Kidney (tissue), 14 donors: Measurements from ENCODE around the gene NOL4L. TPM values are rescaled to one million over a fixed set of nuclear protein-coding genes. Genes with fewer than 3 reads are reported as not detected.

Experiments used
- DNase-seq, 5 donors: peaks; one replicate each; pipeline ENCODE4 v3.0.0-alpha.2; 2013 to 2020
- FAIRE-seq: peaks from 2 replicates; lab custom pipeline; 2012; peaks lifted over from hg19 to GRCh38; lab: Jason Lieb, UNC
- H3K27ac ChIP-seq, 2 donors: one replicate each; pipeline ENCODE4 v1.7.0; 2013; ENCODE audit warnings: low read depth in 2 of 2, low read length in 2 of 2, inconsistent platforms in 1 of 2
- H3K27me3 ChIP-seq: one replicate; pipeline ENCODE4 v1.7.1; 2013; ENCODE audit warnings: low read length, inconsistent platforms; ENCODE audit not compliant: control insufficient read depth, insufficient read depth
- H3K36me3 ChIP-seq, 3 donors: one replicate each; pipeline versions ENCODE4 v1.7.0 to v1.7.1; 2013; ENCODE audit warnings: low read length in 3 of 3, control low read depth in 1 of 3, inconsistent platforms in 1 of 3; ENCODE audit not compliant: insufficient read depth in 3 of 3, control insufficient read depth in 2 of 3
- H3K4me1 ChIP-seq, 3 donors: one replicate each; pipeline versions ENCODE4 v1.7.0 to v1.7.1; 2013; ENCODE audit warnings: low read length in 3 of 3, inconsistent platforms in 1 of 3, low read depth in 1 of 3; ENCODE audit not compliant: control insufficient read depth in 2 of 3, insufficient read depth in 2 of 3
- H3K4me3 ChIP-seq, 3 donors: one replicate each; pipeline versions ENCODE4 v1.7.0 to v1.8.1; 2013; ENCODE audit warnings: low read length in 3 of 3, control low read depth in 1 of 3, inconsistent platforms in 1 of 3
- H3K9ac ChIP-seq, 3 donors: one replicate each; pipeline versions ENCODE4 v1.7.0 to v1.7.1; 2013; ENCODE audit warnings: low read length in 3 of 3, control low read depth in 1 of 3, inconsistent platforms in 1 of 3
- H3K9me3 ChIP-seq, 3 donors: one replicate each; pipeline versions ENCODE4 v1.7.0 to v1.7.1; 2013; ENCODE audit warnings: low read length in 3 of 3, control low read depth in 1 of 3, inconsistent platforms in 1 of 3; ENCODE audit not compliant: control insufficient read depth in 2 of 3, insufficient read depth in 1 of 3
- intact Hi-C: fragments of 100-400 bp; cut with DNase I; formaldehyde crosslinking; loops from one replicate; pipeline ENCODE4 v1.11.1; 2022
- polyA plus RNA-seq: library from polyadenylated mRNA; stranded (reverse); fragments of 350-450 nt; fragmentation: Illumina TruSeq; extraction: RNeasy Lipid Tissue Mini Kit (QIAGEN cat#74804); gene quantifications from one replicate; pipeline ENCODE4 v1.2.3, GENCODE V29; 2014; ENCODE audit warnings: low read depth, low replicate concordance; ENCODE audit not compliant: insufficient read depth
- total RNA-seq: library from RNA; stranded (reverse); fragmentation: NEBNext Ultra II Directional; extraction: Animal tissue kit (Norgen Biotek cat#: 25700); gene quantifications from one replicate; pipeline ENCODE4 v1.2.1, GENCODE V29; 2021
- TF ChIP-seq, protein P1 (sequence below): IDR thresholded peaks from 3 replicates; pipeline ENCODE4 v1.5.1; 2012; ENCODE audit warnings: mild to moderate bottlenecking, moderate library complexity, borderline replicate concordance; ENCODE audit not compliant: insufficient read depth; ENCODE audit errors: extremely low read depth
- donor health status: control.
- donor health status: control.
- donor health status: control.
- donor health status: control.
- donor health status: control.
- donor health status: DM: yes; HTN: yes; CAD: no.
- donor health status: Normal renal cell carcinoma (clear cell type).

The NOL4L gene
- total and polyA plus RNA-seq, 2 donors from 2014 or later, result 14.1 to 19.4 TPM

DNA sequence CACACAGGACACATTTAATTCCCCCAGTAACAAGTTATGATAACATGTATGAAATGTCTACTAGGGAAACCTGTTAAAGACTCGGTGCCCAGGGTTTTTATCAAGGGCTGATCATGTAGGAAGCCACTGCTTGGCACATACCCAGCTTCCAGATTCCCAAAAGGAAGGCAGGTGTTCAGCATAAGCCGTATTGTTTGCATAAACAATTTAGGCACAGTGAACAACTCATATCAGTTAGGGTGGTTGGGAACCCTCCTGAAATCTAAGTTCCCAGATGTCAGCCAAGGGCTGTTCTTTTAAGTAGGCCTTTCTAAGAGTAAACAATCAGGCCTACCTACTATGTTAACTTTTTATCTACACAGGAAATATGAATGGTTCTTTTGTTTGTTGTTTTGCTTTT lies 152.9 kb downstream of the NOL4L start:
- Histone ChIP-seq H3K36me3 (peaks cover 11 to 84% (median 64%) of the 10 kb centered on the region in 3 donors), H3K27ac (no peak overlapping the region), H3K4me1 (no peaks in the 10 kb centered on the region), H3K9ac (no peak overlapping the region), H3K9me3 (no peaks in the 10 kb centered on the region), H3K4me3 (no peak overlapping the region), H3K27me3 (no peaks in the 10 kb centered on the region)
- DNase-seq (no peak), FAIRE-seq (no peak)
- intact Hi-C loops, result no loop called here
- TF ChIP-seq, protein P1, sequence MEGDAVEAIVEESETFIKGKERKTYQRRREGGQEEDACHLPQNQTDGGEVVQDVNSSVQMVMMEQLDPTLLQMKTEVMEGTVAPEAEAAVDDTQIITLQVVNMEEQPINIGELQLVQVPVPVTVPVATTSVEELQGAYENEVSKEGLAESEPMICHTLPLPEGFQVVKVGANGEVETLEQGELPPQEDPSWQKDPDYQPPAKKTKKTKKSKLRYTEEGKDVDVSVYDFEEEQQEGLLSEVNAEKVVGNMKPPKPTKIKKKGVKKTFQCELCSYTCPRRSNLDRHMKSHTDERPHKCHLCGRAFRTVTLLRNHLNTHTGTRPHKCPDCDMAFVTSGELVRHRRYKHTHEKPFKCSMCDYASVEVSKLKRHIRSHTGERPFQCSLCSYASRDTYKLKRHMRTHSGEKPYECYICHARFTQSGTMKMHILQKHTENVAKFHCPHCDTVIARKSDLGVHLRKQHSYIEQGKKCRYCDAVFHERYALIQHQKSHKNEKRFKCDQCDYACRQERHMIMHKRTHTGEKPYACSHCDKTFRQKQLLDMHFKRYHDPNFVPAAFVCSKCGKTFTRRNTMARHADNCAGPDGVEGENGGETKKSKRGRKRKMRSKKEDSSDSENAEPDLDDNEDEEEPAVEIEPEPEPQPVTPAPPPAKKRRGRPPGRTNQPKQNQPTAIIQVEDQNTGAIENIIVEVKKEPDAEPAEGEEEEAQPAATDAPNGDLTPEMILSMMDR, result no peak

DNA sequence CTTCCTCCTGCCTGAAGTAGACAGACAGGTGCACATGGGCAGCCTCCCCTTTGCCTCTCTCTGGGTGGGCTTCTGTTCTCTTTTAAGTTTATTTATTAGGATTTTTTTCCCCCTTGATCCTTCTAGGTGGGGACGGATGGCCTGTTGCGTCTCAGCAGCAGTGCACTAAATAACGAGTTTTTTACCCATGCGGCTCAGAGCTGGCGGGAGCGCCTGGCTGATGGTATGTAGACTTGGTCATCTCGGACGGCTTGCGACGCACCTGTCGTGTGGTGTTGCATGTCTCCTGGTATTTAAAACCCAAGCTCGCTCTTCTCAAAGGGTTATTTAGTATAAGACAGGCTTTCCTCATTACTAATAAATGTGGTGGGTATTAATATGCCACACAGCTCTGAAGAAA lies 153.7 kb downstream of the NOL4L start:
- Histone ChIP-seq H3K4me3 (no peak overlapping the region), H3K9ac (no peak overlapping the region), H3K9me3 (no peaks in the 10 kb centered on the region), H3K4me1 (no peaks in the 10 kb centered on the region), H3K27me3 (no peaks in the 10 kb centered on the region), H3K27ac (no peak overlapping the region), H3K36me3 (peaks cover 11 to 77% (median 58%) of the 10 kb centered on the region in 3 donors)
- intact Hi-C loops, result no loop called here
- TF ChIP-seq, protein P1, result no peak
- no peak for DNase-seq
- no peak for FAIRE-seq

DNA sequence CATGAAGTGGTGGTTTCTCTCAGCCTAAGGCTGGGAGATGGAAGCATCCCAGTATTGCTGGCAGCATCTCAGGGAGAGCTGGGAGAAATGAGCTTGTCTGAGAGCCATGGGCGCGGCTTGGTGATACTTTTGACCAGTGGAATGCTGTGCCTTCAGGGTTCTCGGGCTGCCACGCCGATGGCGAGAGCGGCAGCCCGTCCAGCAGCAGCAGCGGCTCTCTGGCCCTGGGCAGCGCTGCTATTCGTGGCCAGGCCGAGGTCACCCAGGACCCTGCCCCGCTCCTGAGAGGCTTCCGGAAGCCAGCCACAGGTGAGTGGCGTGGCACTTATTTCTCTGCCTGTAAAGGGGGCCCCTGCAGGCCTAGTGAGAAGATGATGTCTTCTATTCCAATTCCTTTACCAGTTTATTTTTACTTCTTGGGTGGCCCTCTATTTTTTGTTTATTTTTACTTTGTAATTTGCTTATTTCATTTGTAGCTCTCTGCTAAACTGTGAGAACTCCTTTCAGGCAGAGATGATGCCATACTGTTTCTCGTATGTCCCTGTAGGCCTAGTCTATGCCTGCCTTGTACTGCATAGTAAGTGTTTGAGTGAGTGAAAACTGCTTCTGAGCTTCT lies 155.3 kb downstream of the NOL4L start:
- intact Hi-C loops, result no loop called here
- H3K27me3 ChIP-seq, result no peaks in the 10 kb centered on the region
- H3K9me3 ChIP-seq, result no peaks in the 10 kb centered on the region
- H3K9ac ChIP-seq, result no peak overlapping the region
- DNase-seq, result no peak
- H3K4me1 ChIP-seq, result no peaks in the 10 kb centered on the region
- H3K36me3 ChIP-seq, result peaks cover 7 to 61% (median 43%) of the 10 kb centered on the region in 3 donors
- no peak overlapping the region for H3K27ac ChIP-seq
- no peak for FAIRE-seq
- TF ChIP-seq, protein P1, result no peak
- no peak overlapping the region for H3K4me3 ChIP-seq

- H3K9me3 ChIP-seq, result no peaks in the 10 kb centered on the region
- no peaks in the 10 kb centered on the region for H3K27me3 ChIP-seq
- DNase-seq (no peak), FAIRE-seq (no peak)
- intact Hi-C loops, result no loop called here
- no peak overlapping the region for H3K4me3 ChIP-seq
- H3K9ac ChIP-seq, result no peak overlapping the region
- peaks cover 7 to 56% (median 40%) of the 10 kb centered on the region in 3 donors for H3K36me3 ChIP-seq
- no peak overlapping the region for H3K27ac ChIP-seq
- no peaks in the 10 kb centered on the region for H3K4me1 ChIP-seq
- TF ChIP-seq, protein P1, result no peak
These were observed 155.8 kb downstream of the NOL4L start for GRCh38 chr20:32429343-32429742.
